Neural cell (in vitro differentiated cells): ENCODE measurements around the gene POPDC2. TPM values are rescaled to one million over a fixed set of nuclear protein-coding genes. Genes with fewer than 3 reads are reported as not detected.

ENCODE experiments used
- H2AFZ ChIP-seq: fragments of 200-600, 300-800 bp; sonication (generic), shearing (Covaris generic); 2 replicates; pipeline ENCODE4 v1.6.0; 2014; ENCODE audit warnings: low read depth, mild to moderate bottlenecking, antibody characterized with exemption, low read length, moderate library complexity
- H3F3A ChIP-seq: fragments of 200-600 bp; shearing (Covaris generic); 2 replicates; pipeline ENCODE4 v1.6.1; 2016; ENCODE audit warnings: mild to moderate bottlenecking, moderate library complexity, mixed read lengths, antibody characterized with exemption, low read length; ENCODE audit not compliant: insufficient read depth, poor library complexity, severe bottlenecking
- H3K27ac ChIP-seq: fragments of 200-600, 300-800 bp; sonication (generic), shearing (Covaris generic); 2 replicates; pipeline ENCODE4 v1.5.1; 2014; ENCODE audit warnings: mild to moderate bottlenecking, low read length, moderate library complexity
- H3K27me3 ChIP-seq: fragments of 300-800, 200-600 bp; sonication (generic), shearing (Covaris generic); 2 replicates; pipeline ENCODE4 v1.6.0; 2014; ENCODE audit warnings: mild to moderate bottlenecking, low read depth, low read length, moderate library complexity; ENCODE audit not compliant: insufficient read depth
- H3K36me3 ChIP-seq: fragments of 300-800, 200-600 bp; sonication (generic), shearing (Covaris generic); 2 replicates; pipeline ENCODE4 v1.5.1; 2014; ENCODE audit warnings: mild to moderate bottlenecking, antibody characterized with exemption, low read length, moderate library complexity; ENCODE audit not compliant: insufficient read depth
- H3K4me2 ChIP-seq: fragments of 300-800, 200-600 bp; sonication (generic), shearing (Covaris generic); 2 replicates; pipeline ENCODE4 v1.6.0; 2014; ENCODE audit warnings: mild to moderate bottlenecking, low read length
- H3K4me3 ChIP-seq: fragments of 300-800, 200-600 bp; sonication (generic), shearing (Covaris generic); 2 replicates; pipeline ENCODE4 v1.5.1; 2014; ENCODE audit warnings: mild to moderate bottlenecking, low read length, moderate library complexity
- H3K79me2 ChIP-seq: fragments of 200-600 bp; shearing (Covaris generic); replicated peaks from 2 replicates; pipeline ENCODE4 v1.6.0; 2014; ENCODE audit warnings: mild to moderate bottlenecking, low read length, moderate library complexity; ENCODE audit not compliant: insufficient read depth
- H3K9ac ChIP-seq: fragments of 300-800, 200-600 bp; sonication (generic), shearing (Covaris generic); 2 replicates; pipeline ENCODE4 v1.6.1; 2016; ENCODE audit warnings: mild to moderate bottlenecking, low read length, mixed read lengths
- H3K9me2 ChIP-seq: fragments of 200-600 bp; shearing (Covaris generic); 2 replicates; pipeline ENCODE4 v1.6.1; 2016; ENCODE audit warnings: mild to moderate bottlenecking, low read length, mixed read lengths; ENCODE audit not compliant: insufficient read depth
- H3K9me3 ChIP-seq: fragments of 200-600, 300-800 bp; sonication (generic), shearing (Covaris generic); 2 replicates; pipeline ENCODE4 v1.6.1; 2016; ENCODE audit warnings: mild to moderate bottlenecking, mixed run types, low read length, moderate library complexity, mixed read lengths
- H4K20me1 ChIP-seq: fragments of 200-600 bp; shearing (Covaris generic); 2 replicates; pipeline ENCODE4 v1.6.1; 2016; ENCODE audit warnings: mild to moderate bottlenecking, mixed run types; ENCODE audit not compliant: insufficient read depth
- CTCF ChIP-seq: fragments of 450-650 bp; IDR thresholded peaks from 2 replicates; pipeline ENCODE4 v1.5.1; 2014; ENCODE audit warnings: antibody characterized with exemption, mild to moderate bottlenecking, moderate library complexity; ENCODE audit not compliant: poor library complexity, severe bottlenecking
- EP300 ChIP-seq: fragments of 450-650 bp; conservative IDR thresholded peaks from 2 replicates; pipeline ENCODE4 v1.6.1; 2014; ENCODE audit warnings: antibody characterized with exemption, mild to moderate bottlenecking, moderate library complexity; ENCODE audit not compliant: poor library complexity, severe bottlenecking
- EZH2 ChIP-seq: fragments of 200-600, 300-800 bp; shearing (Covaris generic), sonication (generic); IDR thresholded peaks from 2 replicates; pipeline ENCODE4 v1.6.1; 2014; ENCODE audit warnings: antibody characterized with exemption, low read length, borderline replicate concordance, mild to moderate bottlenecking; ENCODE audit not compliant: insufficient read depth, poor library complexity, severe bottlenecking
- MXI1 ChIP-seq: fragments of 450-650 bp; conservative IDR thresholded peaks from 2 replicates; pipeline ENCODE4 v1.6.1; 2014; ENCODE audit warnings: antibody characterized with exemption, mild to moderate bottlenecking; ENCODE audit not compliant: poor library complexity, severe bottlenecking
- POLR2AphosphoS5 ChIP-seq: IDR thresholded peaks from 2 replicates; pipeline ENCODE4 v1.6.1; 2012
- REST ChIP-seq: IDR thresholded peaks from 2 replicates; pipeline ENCODE4 v1.6.1; 2012; ENCODE audit warnings: borderline replicate concordance
- SMC3 ChIP-seq: fragments of 450-650 bp; conservative IDR thresholded peaks from 2 replicates; pipeline ENCODE4 v1.6.1; 2014; ENCODE audit warnings: antibody characterized with exemption, mild to moderate bottlenecking, moderate library complexity; ENCODE audit not compliant: poor library complexity
- TAF1 ChIP-seq: IDR thresholded peaks from 2 replicates; pipeline ENCODE4 v1.6.1; 2012; ENCODE audit warnings: low read depth
- polyA plus RNA-seq: library from polyadenylated mRNA; depleted of rRNA; stranded (reverse); fragments of >200 nt; gene quantifications from 2 replicates; pipeline ENCODE4 v1.2.3, GENCODE V29; 2014

The POPDC2 gene
- polyA plus RNA-seq, 1 donor from 2014 or later: 3.4 TPM

GRCh38 chr3:119664850-119665379, 4.5 kb upstream of the POPDC2 start:
- Histone ChIP-seq H3K79me2 (no peaks in the 10 kb centered on the region), H2AFZ (no peak overlapping the region), H3K27me3 (no peaks in the 10 kb centered on the region), H4K20me1 (no peaks in the 10 kb centered on the region), H3K4me3 (no peak overlapping the region), H3K9ac (no peak overlapping the region), H3K9me2 (no peaks in the 10 kb centered on the region), H3K9me3 (no peaks in the 10 kb centered on the region), H3F3A (no peaks in the 10 kb centered on the region), H3K4me2 (no peak overlapping the region), H3K27ac (no peak overlapping the region), H3K36me3 (no peaks in the 10 kb centered on the region)
- TF ChIP-seq SMC3 (no peak), TAF1 (no peak), POLR2AphosphoS5 (no peak), EP300 (no peak), CTCF (no peak), MXI1 (no peak), REST (no peak), EZH2 (no peak)

GRCh38 chr3:119664370-119664769, 4.0 kb upstream of the POPDC2 start:
- TF ChIP-seq CTCF (no peak), TAF1 (no peak), SMC3 (no peak), REST (no peak)
- Histone ChIP-seq H3K9ac (no peak overlapping the region), H3K27ac (no peak overlapping the region), H4K20me1 (no peaks in the 10 kb centered on the region), H3K9me2 (no peaks in the 10 kb centered on the region), H3K27me3 (no peaks in the 10 kb centered on the region), H3K79me2 (no peaks in the 10 kb centered on the region), H3K4me3 (no peak overlapping the region), H3K9me3 (no peaks in the 10 kb centered on the region), H3F3A (no peaks in the 10 kb centered on the region), H2AFZ (no peak overlapping the region), H3K36me3 (no peaks in the 10 kb centered on the region), H3K4me2 (no peak overlapping the region)
